ENCODE measurements around the gene NUP210L.

NUP210L gene

GRCh38 chr1:153962088-153963029 lies 192.5 kb downstream of the NUP210L start:
- no peak for DNase-seq

GRCh38 chr1:153961421-153961820 lies 193.5 kb downstream of the NUP210L start:
- no peak for DNase-seq

- DNase-seq = no peak
Observed at GRCh38 chr1:153960206-153960605, 194.7 kb downstream of the NUP210L start.

GRCh38 chr1:153959454-153959853 lies 195.4 kb downstream of the NUP210L start:
- DNase-seq = no peak

GRCh38 chr1:153958961-153959260 lies 196.0 kb downstream of the NUP210L start:
- DNase-seq = no peak

- peak; percentile 100 for DNase-seq
Observed at GRCh38 chr1:153958111-153958960, 196.5 kb downstream of the NUP210L start, which contains the start of gene CRTC2. Gene CRTC2, minus strand, starts transcription at chr1:153958612. Its CDS starts 115 bp downstream, at chr1:153958497.

GRCh38 chr1:153957744-153958110 lies 197.1 kb downstream of the NUP210L start:
- DNase-seq = no peak

GRCh38 chr1:153956997-153957715 lies 197.7 kb downstream of the NUP210L start:
- DNase-seq = no peak

GRCh38 chr1:153954826-153955225 lies 200.0 kb downstream of the NUP210L start:
- no peak for DNase-seq

GRCh38 chr1:153953859-153954365 lies 201.0 kb downstream of the NUP210L start:
- no peak for DNase-seq

GRCh38 chr1:153951801-153952200 lies 203.1 kb downstream of the NUP210L start:
- no peak for DNase-seq

- no peak for DNase-seq
Observed at GRCh38 chr1:153951183-153951582, 203.7 kb downstream of the NUP210L start.

GRCh38 chr1:153946622-153947241 lies 208.1 kb downstream of the NUP210L start, which contains the start of gene DENND4B:
Gene DENND4B, minus strand, starts transcription at chr1:153946718. Its CDS starts 2,344 bp downstream, at chr1:153944374.
- peak; percentile 90 for DNase-seq

GRCh38 chr1:153945795-153946621 lies 208.9 kb downstream of the NUP210L start:
- DNase-seq = peak; percentile 64

- DNase-seq = peak; percentile 59
Observed at GRCh38 chr1:153945131-153945794, 209.6 kb downstream of the NUP210L start.

GRCh38 chr1:153944827-153945117 lies 210.1 kb downstream of the NUP210L start:
- no peak for DNase-seq

GRCh38 chr1:153944005-153944826 lies 210.7 kb downstream of the NUP210L start:
- no peak for DNase-seq

- DNase-seq = no peak
Observed at GRCh38 chr1:153942766-153943549, 211.9 kb downstream of the NUP210L start.
